Endodermal cell (in vitro differentiated cells): ENCODE data around the gene GJA1. TPM values are rescaled to one million over a fixed set of nuclear protein-coding genes. Genes with fewer than 3 reads are reported as not detected.
"Not testable (repeated sequence)": the region's sequence is repeated elsewhere in the genome, so short reads cannot be mapped to it uniquely, and the experiment has no call there.

Source experiments
- DNase-seq: peaks from one replicate; pipeline ENCODE4 v3.0.0-alpha.2; 2017
- H3K27ac ChIP-seq: 2 replicates; pipeline ENCODE4 v1.5.1; 2013; ENCODE audit warnings: mild to moderate bottlenecking, low read depth, low read length, moderate library complexity
- H3K27me3 ChIP-seq: 2 replicates; pipeline ENCODE4 v1.6.1; 2013; ENCODE audit warnings: mild to moderate bottlenecking, low read length, moderate library complexity; ENCODE audit not compliant: insufficient read depth, control insufficient read depth, poor library complexity, severe bottlenecking
- H3K36me3 ChIP-seq: 2 replicates; pipeline ENCODE4 v1.7.0; 2013; ENCODE audit warnings: mild to moderate bottlenecking, low read length, moderate library complexity; ENCODE audit not compliant: control insufficient read depth, insufficient read depth
- H3K4me1 ChIP-seq: one replicate; pipeline ENCODE4 v1.7.0; 2013; ENCODE audit warnings: low read length; ENCODE audit not compliant: control insufficient read depth, insufficient read depth
- H3K4me3 ChIP-seq: 2 replicates; pipeline ENCODE4 v1.5.1; 2013; ENCODE audit warnings: mild to moderate bottlenecking, low read length, moderate library complexity
- H3K9ac ChIP-seq: 2 replicates; pipeline ENCODE4 v1.6.1; 2013; ENCODE audit warnings: mild to moderate bottlenecking, low read length, moderate library complexity; ENCODE audit not compliant: poor library complexity, severe bottlenecking; ENCODE audit errors: extremely low read depth
- H3K9me3 ChIP-seq: 2 replicates; pipeline ENCODE4 v1.6.1; 2013; ENCODE audit warnings: mild to moderate bottlenecking, low read length, moderate library complexity; ENCODE audit not compliant: control insufficient read depth
- H3K27ac Mint-ChIP-seq: 2 replicates; pipeline ENCODE4 v1.8.0; 2020; ENCODE audit warnings: mixed read lengths
- H3K27me3 Mint-ChIP-seq: 2 replicates; pipeline ENCODE4 v1.8.0; 2021; ENCODE audit warnings: mild to moderate bottlenecking, mixed read lengths; ENCODE audit not compliant: insufficient read depth
- H3K36me3 Mint-ChIP-seq: 2 replicates; pipeline ENCODE4 v1.8.0; 2020; ENCODE audit warnings: low read depth, mixed read lengths
- H3K4me1 Mint-ChIP-seq: 2 replicates; pipeline ENCODE4 v1.8.0; 2020; ENCODE audit warnings: mixed read lengths
- H3K4me3 Mint-ChIP-seq: 2 replicates; pipeline ENCODE4 v1.8.0; 2020; ENCODE audit warnings: mild to moderate bottlenecking, moderate library complexity, mixed read lengths
- H3K9me3 Mint-ChIP-seq: 2 replicates; pipeline ENCODE4 v1.8.0; 2020; ENCODE audit warnings: mild to moderate bottlenecking, mixed read lengths
- WGBS, 2 experiments: methylation state at CpG; one replicate each; pipeline versions ENCODE4 v1.1.5 to v1.1.7; 2013; ENCODE audit warnings: missing lambda C conversion rate in 2 of 2, mixed read lengths in 1 of 2; ENCODE audit not compliant: insufficient coverage in 1 of 2, insufficient read length in 1 of 2; 5-methylcytosine and 5-hydroxymethylcytosine counted together
- total RNA-seq, 2 donors: library from RNA; stranded (reverse); fragmentation: NEBNext Ultra II Directional in 1 of 2; extraction: Animal tissue kit (Norgen Biotek cat#: 25700) in 1 of 2; gene quantifications; 2 replicates in 1 of 2; 3 replicates in 1 of 2; pipeline ENCODE4 v1.2.1, GENCODE V29; 2021
- TF ChIP-seq, protein P1 (sequence below): fragments of 200-600 bp; sonication (generic); conservative IDR thresholded peaks from 2 replicates; pipeline ENCODE4 v1.5.0; 2021; ENCODE audit warnings: antibody characterized with exemption, mild to moderate bottlenecking

Gene GJA1
- total RNA-seq, 2 donors from 2014 or later, result 706 to 1,121 TPM

DNA sequence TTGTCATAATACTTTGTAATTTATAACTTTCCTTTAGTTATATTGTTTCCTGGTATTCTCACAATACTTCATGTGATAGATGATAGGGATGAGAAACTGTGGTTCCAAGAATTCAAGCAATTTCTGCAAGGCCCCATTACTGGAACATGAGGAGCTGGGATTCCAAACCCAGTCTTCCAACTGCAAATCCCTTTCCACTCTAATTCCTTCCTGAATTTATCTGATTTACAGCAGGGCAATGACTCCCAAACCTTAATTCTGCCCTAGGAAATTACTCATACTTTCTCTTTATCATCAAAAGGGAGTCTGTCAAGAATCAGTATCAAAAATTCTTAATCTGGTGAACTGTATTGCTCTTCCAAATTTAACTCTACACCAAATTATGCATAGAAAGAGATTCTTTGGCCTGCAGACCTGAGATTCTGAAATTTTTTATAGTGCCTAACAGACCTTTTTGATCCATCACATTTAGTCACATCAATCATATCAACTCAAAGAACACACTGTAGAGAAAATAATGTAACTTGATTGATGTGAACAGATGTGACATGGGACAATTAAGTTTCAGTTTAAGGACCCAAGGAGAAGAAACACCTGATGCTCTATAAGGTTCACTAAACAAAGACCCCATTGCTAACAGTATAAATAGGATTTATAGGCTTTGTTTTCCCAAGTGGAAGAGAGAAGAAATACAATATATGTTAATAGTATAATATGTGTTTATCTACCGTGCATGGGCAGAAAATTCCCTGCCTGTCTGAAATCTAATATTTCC lies 41.5 kb upstream of the GJA1 start:
- no peaks in the 10 kb centered on the region for H3K27me3 Mint-ChIP-seq
- no peaks in the 10 kb centered on the region for H3K36me3 Mint-ChIP-seq
- H3K4me3 ChIP-seq, result no peak overlapping the region
- peaks cover 11% of the 10 kb centered on the region for H3K4me1 Mint-ChIP-seq
- no peak overlapping the region for H3K27ac Mint-ChIP-seq
- TF ChIP-seq, protein P1, sequence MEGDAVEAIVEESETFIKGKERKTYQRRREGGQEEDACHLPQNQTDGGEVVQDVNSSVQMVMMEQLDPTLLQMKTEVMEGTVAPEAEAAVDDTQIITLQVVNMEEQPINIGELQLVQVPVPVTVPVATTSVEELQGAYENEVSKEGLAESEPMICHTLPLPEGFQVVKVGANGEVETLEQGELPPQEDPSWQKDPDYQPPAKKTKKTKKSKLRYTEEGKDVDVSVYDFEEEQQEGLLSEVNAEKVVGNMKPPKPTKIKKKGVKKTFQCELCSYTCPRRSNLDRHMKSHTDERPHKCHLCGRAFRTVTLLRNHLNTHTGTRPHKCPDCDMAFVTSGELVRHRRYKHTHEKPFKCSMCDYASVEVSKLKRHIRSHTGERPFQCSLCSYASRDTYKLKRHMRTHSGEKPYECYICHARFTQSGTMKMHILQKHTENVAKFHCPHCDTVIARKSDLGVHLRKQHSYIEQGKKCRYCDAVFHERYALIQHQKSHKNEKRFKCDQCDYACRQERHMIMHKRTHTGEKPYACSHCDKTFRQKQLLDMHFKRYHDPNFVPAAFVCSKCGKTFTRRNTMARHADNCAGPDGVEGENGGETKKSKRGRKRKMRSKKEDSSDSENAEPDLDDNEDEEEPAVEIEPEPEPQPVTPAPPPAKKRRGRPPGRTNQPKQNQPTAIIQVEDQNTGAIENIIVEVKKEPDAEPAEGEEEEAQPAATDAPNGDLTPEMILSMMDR, result no peak
- H3K36me3 ChIP-seq, result no peaks in the 10 kb centered on the region
- peaks cover 8% of the 10 kb centered on the region for H3K4me1 ChIP-seq
- H3K9me3 ChIP-seq, result no peaks in the 10 kb centered on the region
- H3K27me3 ChIP-seq, result peaks cover 5% of the 10 kb centered on the region
- H3K4me3 Mint-ChIP-seq, result no peak overlapping the region
- no peaks in the 10 kb centered on the region for H3K9me3 Mint-ChIP-seq
- WGBS, 2 experiments, result 100% methylated on average over 1 of the region's 1 CpG
- no peak for DNase-seq
- no peak overlapping the region for H3K27ac ChIP-seq
- H3K9ac ChIP-seq, result no peak overlapping the region

DNA sequence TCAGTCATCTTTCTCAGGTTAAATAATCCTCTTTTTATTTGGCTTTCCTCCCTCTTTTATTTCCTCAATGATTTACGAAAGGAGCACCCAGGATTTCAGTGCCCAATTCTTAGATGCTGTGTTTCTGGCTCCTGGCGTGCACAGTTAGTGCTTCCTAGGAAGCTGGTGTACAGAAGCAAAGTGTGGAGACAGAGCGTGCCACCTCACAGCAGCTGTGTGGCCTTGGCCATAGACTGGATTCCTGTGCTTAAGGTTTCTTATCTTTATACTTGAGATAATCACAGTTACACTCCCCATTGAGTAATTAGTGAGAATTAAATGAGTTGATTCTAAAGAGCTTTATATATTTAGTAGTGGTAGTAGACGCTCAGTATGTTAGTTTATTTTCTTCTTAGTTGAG lies 39.7 kb upstream of the GJA1 start:
- no peaks in the 10 kb centered on the region for H3K9me3 ChIP-seq
- Mint-ChIP-seq H3K4me3 (no peak overlapping the region), H3K27me3 (no peaks in the 10 kb centered on the region), H3K36me3 (no peaks in the 10 kb centered on the region), H3K4me1 (peaks cover 15% of the 10 kb centered on the region), H3K27ac (no peak overlapping the region), H3K9me3 (no peaks in the 10 kb centered on the region)
- peaks cover 2% of the 10 kb centered on the region for H3K27me3 ChIP-seq
- WGBS, 2 experiments, result 88 to 100% methylated on average over 2 to 3 of the region's 4 CpGs
- H3K4me1 ChIP-seq, result peaks cover 11% of the 10 kb centered on the region
- H3K4me3 ChIP-seq, result no peak overlapping the region
- H3K36me3 ChIP-seq, result no peaks in the 10 kb centered on the region
- H3K27ac ChIP-seq, result no peak overlapping the region
- H3K9ac ChIP-seq, result no peak overlapping the region
- no peak for DNase-seq
- TF ChIP-seq, protein P1, result no peak

DNA sequence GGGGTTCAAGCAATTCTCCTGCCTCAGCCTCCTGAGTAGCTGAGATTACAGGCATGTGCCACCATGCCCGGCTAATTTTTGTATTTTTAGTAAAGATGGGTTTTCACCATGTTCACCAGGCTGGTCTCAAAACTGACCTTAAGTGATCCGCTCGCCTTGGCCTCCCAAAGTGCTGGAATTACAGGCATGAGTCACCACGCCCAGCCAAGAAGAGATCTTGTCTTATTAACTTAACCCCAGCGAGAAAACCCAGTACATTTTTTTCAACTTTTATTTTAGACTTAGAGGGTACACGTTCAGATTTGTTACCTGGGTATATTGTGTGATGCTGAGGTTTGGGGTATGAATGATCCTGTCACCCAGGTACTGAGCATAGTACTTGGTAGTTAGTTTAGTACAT lies 38.3 kb upstream of the GJA1 start:
- H3K4me3 ChIP-seq, H3K27me3 ChIP-seq, H3K9ac ChIP-seq, DNase-seq, H3K9me3 ChIP-seq, H3K27ac ChIP-seq, H3K36me3 ChIP-seq, H3K36me3 Mint-ChIP-seq, H3K9me3 Mint-ChIP-seq, H3K4me3 Mint-ChIP-seq, H3K27ac Mint-ChIP-seq, H3K27me3 Mint-ChIP-seq: not testable (repeated sequence)
- 84 to 92% methylated on average over 3 to 6 of the region's 6 CpGs for WGBS, 2 experiments
- peaks cover 15% of the 10 kb centered on the region for H3K4me1 Mint-ChIP-seq
- peaks cover 11% of the 10 kb centered on the region for H3K4me1 ChIP-seq
